Endothelial cell of umbilical vein (primary cell): ENCODE measurements around the gene CCDC57.

Source experiments
- CTCF ChIP-seq, 2 donors: IDR thresholded peaks; 1 replicate in 1 of 2; 2 replicates in 1 of 2; pipeline ENCODE4 v1.5.1; 2011; ENCODE audit warnings: low read length in 2 of 2, mild to moderate bottlenecking in 2 of 2, moderate library complexity in 2 of 2, control low read depth in 1 of 2, inconsistent platforms in 1 of 2, low read depth in 1 of 2; ENCODE audit not compliant: insufficient read depth in 1 of 2; ENCODE audit errors: extremely low read depth in 1 of 2
- EZH2 ChIP-seq: IDR thresholded peaks from 2 replicates; pipeline ENCODE4 v1.6.1; 2012; ENCODE audit warnings: borderline replicate concordance, low read depth, mild to moderate bottlenecking, moderate library complexity, low read length, inconsistent platforms; ENCODE audit not compliant: severe bottlenecking
- FOS ChIP-seq: IDR thresholded peaks from 2 replicates; pipeline ENCODE4 v1.6.1; 2011; ENCODE audit warnings: mild to moderate bottlenecking, low read length, moderate library complexity, borderline replicate concordance; ENCODE audit not compliant: insufficient read depth
- JUN ChIP-seq: IDR thresholded peaks from 2 replicates; pipeline ENCODE4 v1.6.1; 2011; ENCODE audit warnings: borderline replicate concordance, low read depth; ENCODE audit not compliant: insufficient read length, insufficient read depth
- POLR2AphosphoS5 ChIP-seq: IDR thresholded peaks from 2 replicates; pipeline ENCODE4 v1.6.1; 2012; ENCODE audit warnings: low read depth, mild to moderate bottlenecking, control low read depth, low read length, moderate library complexity; ENCODE audit not compliant: insufficient read depth

GRCh38 chr17:82179946-82180475 lies 32.6 kb downstream of the CCDC57 start:
- no peak for TF ChIP-seq CTCF (IDR thresholded peaks at IDR 0.05; ENCODE audit: extremely low read depth in 1 of 2, insufficient read depth in 1 of 2, low read depth in 1 of 2, low read length in 2 of 2)
- no peak for TF ChIP-seq JUN
- TF ChIP-seq EZH2 = no peak
- no peak for TF ChIP-seq FOS
- no peak for TF ChIP-seq POLR2AphosphoS5
